Keratinocyte (primary cell): Measurements from ENCODE around the gene MARCHF7.

ENCODE experiments used
- CTCF ChIP-seq, 3 experiments: IDR thresholded peaks in 1 of 3; conservative IDR thresholded peaks in 1 of 3; optimal IDR thresholded peaks in 1 of 3; 2 replicates in 2 of 3; 3 replicates in 1 of 3; pipeline versions ENCODE3 to v1.5.1; 2011; ENCODE audit warnings: low read length in 3 of 3, mild to moderate bottlenecking in 3 of 3, moderate library complexity in 2 of 3, control low read depth in 1 of 3, inconsistent platforms in 1 of 3; ENCODE audit not compliant: insufficient read depth in 2 of 3; ENCODE audit errors: extremely low read depth in 1 of 3
- EZH2 ChIP-seq: IDR thresholded peaks from one replicate; pipeline ENCODE4 v1.6.1; 2012; ENCODE audit warnings: inconsistent platforms, mild to moderate bottlenecking, low read length, moderate library complexity

GRCh38 chr2:159712929-159713420, 669 bp downstream of the MARCHF7 start:
- TF ChIP-seq CTCF (optimal IDR thresholded peaks at IDR 0.05 in 1 of 3, IDR thresholded peaks at IDR 0.05 in 1 of 3, conservative IDR thresholded peaks at IDR 0.05 in 1 of 3; ENCODE audit: extremely low read depth in 1 of 3, insufficient read depth in 2 of 3, low read length in 3 of 3) (no peak), EZH2 (no peak)
